IPS DF 4.7 (cell line): ENCODE measurements around the gene CA6.
"Not testable (repeated sequence)": the region's sequence is repeated elsewhere in the genome, so short reads cannot be mapped to it uniquely, and the experiment has no call there.

Experiments
- DNase-seq: peaks from one replicate; pipeline ENCODE4 v3.0.0-alpha.2; 2013; ENCODE audit warnings: low spot score; ENCODE audit errors: extremely low read depth

The CA6 gene

DNA sequence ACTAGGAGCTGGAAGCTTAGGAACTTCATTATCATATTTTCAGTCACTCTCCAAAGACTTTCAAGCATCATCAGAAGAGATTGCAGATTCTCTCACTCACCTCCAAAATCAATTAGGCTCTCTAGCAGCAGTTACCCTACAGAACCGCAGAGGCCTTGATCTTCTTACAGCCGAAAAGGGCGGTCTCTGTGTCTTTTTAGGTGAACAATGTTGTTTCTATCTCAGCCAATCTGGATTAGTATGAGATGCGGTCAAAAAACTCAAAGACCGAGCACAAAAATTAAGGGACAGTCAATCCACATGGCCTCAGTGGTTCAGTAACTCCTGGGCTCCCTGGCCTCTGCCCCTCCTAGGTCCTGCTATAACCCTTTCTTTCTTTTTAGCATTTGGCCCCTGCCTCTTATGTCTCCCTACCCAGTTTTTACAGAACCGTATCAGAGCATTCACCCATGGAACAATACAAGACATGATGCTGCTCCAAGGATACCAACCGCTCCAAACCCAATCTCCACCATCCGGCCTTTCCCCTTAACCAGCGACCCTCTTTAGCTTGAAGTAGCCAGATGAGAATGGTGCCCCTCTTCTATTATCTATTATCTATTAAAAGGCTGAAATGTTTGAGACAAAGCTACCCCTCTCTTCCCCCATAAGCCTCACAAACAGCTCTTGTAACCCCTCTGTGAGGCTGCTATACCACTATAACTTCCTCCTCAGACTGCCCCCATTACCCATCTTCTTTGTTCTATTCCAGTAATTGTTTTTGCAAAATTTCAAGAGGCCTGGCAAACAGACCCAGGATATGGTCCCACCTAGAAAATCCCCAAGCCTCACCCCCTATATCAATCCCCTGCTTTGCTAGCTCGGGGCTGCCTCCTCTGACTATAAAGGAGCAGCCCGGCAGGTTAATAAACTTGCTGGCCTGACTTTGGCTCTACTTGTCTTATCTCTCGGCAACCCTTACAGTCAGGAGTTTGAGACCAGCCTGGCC is 18.7 kb upstream of the CA6 start:
- no peak for DNase-seq

DNA sequence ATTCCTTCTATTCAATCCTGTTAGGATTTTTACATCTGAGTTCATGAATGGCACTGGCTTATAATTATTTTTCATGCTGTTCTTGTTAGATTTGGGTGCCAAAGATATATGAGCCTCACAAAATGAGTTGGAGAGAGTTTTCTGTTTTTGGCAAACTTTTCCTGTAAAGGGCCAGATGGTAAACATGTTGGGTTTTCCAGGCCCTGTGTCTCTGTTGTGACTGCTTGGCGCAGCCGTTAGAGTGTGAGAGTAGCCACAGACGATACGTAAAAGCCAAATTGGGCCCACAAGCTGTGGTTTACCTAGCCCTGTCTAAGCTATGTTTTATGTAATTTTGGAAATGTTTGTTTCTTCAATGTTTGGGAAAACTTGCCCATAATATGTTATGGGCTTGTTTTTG is 15.6 kb upstream of the CA6 start:
- DNase-seq: no peak

DNA sequence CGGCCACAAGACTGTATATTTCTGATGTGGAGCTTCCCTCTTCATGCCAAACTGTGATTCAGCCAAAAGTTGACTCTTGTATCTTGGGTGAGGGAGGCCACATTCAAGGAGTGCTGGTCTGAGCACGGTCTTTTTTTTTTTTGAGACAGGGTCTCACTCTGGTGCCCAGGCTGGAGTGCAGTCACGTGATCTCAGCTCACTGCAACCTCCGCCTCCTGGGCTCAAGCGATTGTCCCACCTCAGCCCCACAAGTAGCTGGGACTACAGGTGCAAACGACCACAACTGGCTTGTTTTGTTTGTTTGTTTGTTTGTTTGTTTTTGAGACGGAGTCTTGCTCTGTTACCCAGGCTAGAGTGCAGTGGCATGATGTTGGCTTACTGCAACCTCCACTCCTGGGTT is 8.6 kb upstream of the CA6 start:
- DNase-seq: not testable (repeated sequence)

DNA sequence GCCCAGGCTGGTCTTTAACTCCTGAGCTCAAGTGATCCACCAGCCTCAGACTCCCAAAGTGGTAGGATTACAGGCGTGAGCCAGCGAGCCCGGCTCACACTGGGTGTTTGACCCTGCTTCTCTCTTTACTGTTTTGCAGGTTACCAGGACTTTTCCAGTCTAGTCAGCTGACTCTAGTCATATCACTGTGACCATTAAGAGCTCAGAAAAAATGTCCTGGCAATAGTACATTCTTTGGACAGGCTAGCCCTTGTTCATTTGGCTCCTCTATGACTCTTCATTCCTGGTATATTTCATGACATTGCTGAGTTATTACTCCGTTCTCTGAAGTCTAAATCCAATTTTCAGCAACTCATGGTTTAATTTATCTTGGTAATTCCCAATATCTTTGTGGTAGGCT is 8.0 kb upstream of the CA6 start:
- DNase-seq: no peak

DNA sequence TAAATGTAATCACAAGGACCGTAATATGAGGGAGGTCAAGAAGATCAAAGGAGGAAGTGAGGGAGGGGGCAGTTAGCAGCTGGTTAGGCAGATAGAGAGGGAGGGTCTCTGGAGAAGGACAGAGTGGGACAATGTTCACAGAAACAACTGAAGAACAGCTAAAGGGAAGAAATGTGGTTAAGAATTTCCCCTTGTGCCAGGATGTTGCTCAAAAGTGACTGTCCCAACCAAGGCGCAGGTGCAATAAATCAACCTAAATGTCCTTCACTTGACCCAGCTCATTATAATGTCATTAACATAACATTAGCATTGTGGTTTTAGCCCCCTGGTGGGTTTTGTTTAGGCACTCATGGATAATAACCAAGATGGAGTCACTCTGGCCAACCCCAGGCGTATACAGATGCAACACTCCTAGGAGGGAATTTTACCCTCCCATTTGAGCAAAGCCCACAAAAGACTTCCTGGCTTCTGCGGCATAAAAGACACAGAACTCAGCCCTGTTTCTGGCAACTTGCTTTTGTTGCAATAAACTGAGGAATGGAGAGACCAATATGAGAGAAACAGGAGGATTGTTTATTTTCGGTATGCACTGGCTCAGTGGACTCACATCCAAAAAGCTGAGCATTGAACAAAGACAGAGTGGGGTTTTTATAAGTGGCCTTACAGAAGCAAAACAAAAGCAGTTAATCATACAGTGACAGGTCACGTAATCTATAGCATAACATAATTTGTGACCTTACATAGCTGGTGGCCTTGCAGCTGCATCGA is 7.3 kb upstream of the CA6 start:
- DNase-seq: no peak

DNA sequence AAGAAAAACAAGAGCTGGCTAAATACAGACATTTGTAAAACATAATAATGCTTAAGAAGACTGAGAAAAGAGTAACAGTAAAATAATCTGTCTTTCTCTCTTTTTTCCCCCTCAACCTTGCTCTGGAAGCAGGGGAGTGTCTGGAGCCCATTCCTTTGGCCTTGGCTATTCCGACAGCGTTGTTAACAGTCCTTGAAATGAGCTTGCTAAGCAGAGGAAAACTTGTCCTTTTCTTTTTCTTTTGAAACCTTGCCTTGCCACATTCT is 6.7 kb upstream of the CA6 start:
- DNase-seq: no peak

DNA sequence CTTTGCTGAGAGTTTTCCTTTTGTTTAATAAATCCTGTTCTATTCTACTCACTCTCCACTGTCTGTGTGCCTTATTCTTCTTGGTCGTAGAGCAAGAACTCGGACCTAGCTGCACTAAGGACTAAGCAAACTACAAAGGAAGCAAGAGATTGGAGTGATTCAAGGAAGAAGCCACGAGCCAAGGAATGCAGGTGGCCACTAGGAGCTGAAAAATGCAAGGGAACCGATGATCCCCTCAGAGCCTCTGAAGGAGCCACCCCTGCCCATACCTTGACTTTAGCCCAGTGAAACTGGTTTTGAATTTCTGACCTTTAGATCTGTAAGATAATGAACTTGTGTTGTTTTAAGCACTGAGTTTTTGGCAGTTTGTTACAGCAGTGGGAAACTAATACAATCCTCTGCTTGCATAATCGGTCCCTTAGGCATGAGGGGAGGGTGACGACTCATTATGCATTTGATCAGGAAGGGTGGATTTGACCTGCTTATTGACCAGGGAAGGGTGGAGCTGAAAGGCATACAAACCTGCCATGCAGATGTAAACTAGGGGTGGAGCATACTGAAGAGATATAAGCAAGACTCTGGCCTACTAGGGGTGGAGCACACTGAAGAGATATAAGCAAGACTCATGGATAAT is 6.2 kb upstream of the CA6 start:
- no peak for DNase-seq

DNA sequence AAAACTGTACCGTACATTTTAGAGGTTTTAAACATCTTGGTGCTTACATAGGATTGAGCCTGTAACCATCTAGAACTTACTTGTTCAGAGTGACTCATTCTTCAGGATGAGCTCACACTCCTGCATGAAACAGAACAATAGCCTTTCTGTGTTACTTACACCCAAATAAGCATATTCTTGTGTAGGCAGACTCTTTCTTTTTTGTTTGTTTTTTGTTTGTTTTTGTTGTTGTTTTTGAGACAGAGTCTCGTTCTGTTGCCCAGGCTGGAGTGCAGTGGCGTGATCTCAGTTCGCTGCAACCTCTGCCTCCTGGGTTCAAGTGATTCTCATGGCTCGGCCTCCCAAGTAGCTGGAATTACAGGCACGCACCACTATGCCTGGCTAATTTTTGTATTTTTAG is 3.8 kb upstream of the CA6 start:
- no peak for DNase-seq

DNA sequence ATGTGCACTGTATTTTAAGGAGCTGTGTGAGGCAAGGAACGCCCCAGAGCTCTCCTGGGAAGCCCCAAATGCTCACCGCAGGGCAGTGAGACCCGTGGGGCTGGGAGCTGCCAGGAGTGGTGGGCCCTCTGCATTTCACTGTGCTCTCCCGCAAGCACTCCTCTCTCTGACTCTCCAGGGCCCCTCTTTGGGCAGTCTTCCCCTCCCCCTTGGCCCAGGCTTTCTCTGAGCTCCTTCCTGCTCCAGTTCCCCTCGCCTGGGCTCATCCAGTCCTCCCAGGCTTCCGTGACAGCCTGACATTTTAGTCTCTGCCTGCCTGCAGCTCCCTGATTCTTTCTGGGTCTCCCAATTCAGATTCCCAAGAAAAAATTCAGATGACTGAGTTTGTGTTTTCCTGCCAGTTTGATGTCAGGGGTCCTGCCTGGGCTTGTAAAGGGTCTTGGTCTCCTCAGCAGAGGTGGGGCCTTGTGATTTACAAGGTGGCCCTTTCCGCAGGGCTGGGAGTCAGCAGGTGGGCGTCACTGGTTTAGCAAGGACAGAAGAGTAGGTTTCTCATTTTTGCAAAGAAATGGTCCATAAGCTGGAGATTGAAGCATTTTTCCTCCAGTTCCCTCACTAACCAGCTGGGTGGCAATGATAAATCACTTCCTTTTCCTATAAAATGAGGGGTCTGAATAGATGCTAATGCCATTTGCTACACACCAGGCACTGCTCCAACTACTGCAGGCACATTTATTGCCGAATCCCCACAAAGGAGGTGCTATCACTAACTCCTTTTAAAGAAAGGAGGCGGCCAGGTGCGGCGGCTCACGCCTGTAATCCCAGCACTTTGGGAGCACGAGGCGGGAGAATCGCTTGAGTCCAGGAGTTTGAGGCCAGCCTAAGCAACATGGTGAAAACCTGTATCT is 1.9 kb upstream of the CA6 start:
- no peak for DNase-seq

DNA sequence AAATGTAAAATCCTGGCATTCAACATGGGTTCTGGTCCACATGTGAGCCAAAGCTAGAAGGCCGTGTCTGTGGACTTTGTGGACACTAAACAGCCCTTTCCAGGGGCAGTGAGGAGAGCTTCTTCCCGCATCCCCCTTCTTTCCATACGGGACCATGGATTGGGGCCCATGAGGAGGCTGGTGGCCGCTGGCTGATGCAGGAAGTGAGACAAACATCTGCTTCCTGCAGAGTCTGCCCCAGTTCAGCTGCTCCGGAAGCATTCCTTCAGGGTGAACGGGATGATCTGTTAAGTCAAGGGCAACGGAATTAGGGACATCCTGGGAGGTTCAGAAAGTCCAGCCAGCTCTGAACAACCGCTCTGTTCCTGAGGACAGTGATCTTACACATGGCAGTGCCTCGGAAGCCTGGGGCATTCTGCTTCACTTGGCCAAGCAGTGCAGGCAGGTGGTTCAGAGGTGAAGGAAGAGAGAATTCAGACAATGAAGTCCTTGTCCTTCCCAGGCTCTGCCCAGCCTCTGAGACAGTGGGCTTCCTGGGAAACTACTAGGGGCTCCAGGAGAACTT is 1.5 kb downstream of the CA6 start:
- no peak for DNase-seq

DNA sequence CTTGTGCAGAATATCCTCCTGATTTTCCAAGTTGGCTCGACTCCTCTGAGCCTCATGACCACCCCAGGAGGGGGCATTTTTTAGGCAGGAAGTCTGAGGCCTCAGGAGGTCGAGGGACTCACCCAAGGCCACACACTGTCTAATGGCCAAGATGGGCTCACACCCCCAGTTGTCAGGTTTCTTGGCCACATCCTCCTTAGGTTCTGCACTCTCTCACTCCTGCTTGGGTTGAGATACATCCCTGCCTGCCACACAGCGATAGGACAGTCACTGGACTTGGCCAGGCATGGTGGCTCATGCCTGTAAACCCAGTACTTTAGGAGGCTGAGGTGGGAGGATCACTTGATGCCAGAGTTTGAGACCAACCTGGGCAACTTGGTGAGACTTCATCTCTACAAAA is 4.6 kb downstream of the CA6 start:
- no peak for DNase-seq

DNA sequence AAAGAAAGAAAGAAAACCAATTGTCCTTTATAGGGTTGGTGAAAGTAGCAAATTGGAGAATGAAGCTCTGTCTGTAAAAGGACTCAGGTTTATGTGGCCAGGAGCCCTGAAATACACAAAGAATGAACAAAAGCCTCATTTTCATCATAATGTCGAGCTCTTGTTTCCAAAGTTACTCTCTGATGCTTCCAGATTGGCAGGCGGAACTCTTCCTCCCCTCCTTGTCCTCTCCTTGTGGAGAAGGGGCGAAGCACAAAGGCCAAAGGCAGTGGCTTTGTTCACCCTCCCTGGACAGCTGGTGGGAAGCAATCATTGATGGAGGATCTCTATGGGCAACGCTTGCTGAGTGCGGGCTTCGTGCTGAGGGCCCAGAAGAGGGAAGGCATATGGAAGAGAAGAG is 5.6 kb downstream of the CA6 start:
- no peak for DNase-seq

DNA sequence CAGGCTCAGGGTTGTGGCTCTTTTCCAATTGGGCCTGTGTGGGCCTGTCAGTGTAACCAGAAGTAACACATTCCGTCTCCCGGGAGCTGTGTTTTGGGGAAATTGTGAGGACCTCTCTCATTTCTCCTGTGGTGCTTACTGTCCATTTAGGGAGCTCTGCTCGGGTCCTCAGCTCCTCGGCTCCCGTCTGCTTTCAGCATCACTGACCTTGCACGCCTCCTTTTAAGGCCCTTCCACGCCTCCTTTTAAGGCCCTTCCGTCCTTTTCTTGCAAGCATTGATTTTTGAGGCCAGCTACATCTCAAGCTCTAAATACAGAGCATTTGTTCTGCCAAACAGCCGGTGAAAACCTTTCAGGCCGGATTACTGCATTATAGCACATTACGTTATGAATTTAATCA is 9.7 kb downstream of the CA6 start:
- no peak for DNase-seq

DNA sequence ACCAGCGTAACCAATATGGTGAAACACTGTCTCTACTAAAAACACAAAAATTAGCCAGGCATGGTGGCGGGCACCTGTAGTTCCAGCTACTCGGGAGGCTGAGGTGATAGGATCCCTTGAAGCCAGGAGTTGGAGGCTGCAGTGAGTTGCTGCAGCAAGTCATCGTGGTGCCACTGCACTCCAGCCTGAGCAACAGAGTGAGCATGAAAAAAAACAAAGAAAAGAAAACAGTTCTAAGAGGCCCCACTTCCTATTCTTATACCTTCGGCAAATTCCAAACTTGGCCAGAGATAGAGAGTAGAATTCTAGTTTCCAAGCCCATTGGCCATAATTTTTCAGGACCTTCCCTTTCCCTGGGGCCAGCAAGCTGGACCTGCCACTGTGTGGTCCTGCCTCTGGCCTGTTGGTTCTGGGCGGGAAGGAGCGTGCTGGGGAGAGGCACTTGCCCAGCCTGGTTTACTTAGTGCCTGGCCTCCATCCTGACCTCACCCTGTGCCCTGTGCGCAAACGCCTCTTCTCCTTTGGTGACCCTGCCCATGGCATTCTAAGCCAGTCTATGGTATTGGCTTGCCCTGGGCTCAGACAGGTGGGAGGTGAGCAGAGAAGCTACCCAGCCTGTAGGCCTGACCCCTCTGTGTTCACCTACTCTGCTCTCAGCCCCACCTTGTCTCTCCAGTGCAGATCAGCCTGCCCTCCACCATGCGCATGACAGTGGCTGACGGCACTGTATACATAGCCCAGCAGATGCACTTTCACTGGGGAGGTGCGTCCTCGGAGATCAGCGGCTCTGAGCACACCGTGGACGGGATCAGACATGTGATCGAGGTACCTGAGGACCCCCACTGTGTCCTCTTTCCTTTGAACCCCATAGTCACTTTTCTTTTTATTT is 11.0 kb downstream of the CA6 start:
- no peak for DNase-seq

DNA sequence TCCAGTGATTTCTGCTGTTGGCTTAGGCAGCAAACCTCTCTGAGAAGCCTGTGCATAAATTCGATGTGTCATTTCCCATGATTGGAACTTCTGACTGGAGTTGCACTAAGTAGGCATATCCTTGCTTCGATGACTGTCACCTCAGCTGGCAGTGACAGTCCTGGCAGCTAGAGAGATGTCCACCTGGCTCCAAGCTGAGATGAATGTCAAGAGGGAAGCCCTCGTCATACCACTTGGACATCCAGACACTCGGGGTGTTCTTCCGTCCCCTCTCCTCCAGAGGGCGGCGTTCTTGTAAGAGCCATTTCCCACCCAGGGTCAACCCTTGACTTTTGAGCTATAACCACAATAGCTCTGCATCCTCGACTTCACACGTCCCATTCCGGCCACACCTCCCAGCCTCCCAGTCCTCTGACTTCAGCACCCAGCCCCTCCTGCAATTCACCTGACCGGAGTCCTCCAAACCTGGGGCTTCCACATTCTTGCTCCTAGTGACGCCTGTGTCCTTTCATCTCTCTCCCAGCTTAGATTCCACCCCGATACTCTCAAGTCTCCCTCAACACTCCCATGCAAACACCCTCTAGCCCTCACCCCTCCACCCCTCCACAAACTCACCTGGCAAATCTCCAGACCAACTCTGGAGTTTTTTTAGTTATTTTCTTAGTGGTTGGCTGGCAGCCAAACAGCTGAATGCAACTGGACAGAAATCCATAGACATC is 17.3 kb downstream of the CA6 start:
- peak; percentile 49 for DNase-seq

DNA sequence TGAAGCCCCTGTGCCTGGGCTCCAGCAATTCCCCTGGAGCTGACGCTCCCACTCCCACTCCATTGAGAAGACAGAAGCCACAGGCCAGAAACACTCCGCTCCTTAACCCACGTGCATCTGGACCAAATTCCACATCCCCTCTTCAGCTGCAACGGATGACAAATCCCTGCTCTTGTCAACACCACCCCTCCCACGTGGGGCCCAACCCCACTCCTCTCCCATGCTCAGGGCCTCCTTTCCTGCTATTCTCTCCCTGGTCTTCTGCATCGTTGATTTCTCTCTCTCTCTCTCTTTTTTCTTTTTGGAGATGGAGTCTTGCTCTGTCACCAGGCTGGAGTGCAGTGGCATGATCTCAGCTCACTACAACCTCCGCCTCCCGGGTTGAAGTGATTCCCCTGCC is 18.3 kb downstream of the CA6 start:
- DNase-seq: no peak

DNA sequence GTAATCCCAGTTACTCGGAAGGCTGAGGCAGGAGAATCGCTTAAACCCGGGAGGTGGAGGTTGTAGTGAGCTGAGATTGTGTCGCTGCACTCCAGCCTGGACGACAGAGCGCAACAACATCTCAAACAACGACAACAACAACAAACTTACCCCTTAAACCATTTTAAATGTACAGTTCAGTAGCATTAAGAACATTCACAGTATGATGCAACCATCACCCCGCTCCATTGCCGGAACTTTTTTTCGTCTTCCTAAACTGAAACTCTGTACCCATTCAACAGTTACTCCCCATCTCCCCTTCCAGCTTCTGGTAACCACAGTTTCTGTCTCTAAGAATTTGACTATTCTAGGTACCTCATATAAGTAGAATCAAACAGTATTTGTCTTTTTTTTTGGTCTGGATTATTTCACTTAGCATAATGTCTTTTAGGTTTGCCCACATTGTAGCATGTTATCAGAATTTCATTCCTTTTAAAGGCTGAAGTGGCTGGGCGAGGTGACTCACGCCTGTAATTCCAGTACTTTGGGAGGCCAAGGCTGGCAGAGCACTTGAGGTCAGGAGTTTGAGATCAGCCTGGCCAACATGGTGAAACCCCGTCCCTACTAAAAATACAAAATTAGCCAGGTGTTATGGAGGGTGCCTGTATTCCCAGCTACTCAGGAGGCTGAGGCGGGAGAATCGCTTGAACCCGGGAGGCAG is 19.6 kb downstream of the CA6 start:
- DNase-seq: no peak

DNA sequence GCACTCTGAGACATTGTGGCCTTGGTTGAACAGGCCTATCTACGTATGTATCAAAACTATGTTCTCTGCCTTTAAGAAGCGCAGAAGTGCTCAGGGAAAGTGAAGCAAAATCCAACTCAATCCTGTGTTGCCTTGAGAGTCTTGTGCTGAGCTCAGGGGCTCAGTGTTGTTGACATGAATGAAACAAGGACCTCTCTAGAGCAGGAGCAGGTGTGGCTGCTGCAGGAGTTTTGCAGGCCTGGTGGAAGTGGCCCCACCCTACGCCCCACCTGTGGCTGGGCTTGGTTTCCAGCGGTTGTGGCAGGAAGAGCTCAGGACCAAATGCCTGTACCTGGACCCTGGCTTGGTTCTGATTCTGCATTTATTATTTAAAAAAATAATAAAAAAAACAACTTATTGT is 20.9 kb downstream of the CA6 start:
- DNase-seq: no peak

DNA sequence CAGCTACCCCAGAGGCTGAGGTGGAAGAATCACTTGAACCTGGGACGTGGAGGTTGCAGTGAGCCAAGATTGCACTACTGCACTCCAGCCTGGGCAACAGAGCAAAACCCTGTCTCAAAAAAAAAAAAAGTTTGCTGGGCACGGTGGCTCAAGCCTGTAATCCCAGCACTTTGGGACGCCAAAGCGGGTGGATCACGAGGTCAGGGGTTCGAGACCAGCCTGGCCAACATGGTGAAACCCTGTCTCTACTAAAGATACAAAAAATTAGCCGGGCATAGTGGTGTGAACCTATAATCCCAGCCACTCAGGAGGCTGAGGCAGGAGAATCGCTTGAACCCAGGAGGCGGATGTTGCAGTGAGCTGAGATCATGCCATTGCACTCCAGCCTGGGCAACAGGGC is 23.2 kb downstream of the CA6 start:
- DNase-seq: not testable (repeated sequence)
